Esophagus muscularis mucosa (tissue), 4 donors: ENCODE measurements around the gene ADPRHL1.
"Not testable (repeated sequence)": the region's sequence is repeated elsewhere in the genome, so short reads cannot be mapped to it uniquely, and the experiment has no call there.

ENCODE experiments used
- EP300 ChIP-seq: sonication (generic); formaldehyde crosslinking; IDR thresholded peaks from one replicate; pipeline ENCODE4 v1.6.1; 2017; ENCODE audit warnings: antibody characterized with exemption
- POLR2AphosphoS5 ChIP-seq, 2 donors: sonication (generic); formaldehyde crosslinking; IDR thresholded peaks; one replicate each; pipeline ENCODE4 v1.6.1; 2017; ENCODE audit warnings: antibody characterized with exemption in 2 of 2
- TF ChIP-seq, protein P1 (sequence below), 3 experiments: fragments of 200-600 bp in 2 of 3; fragments of 450-650 bp in 1 of 3; sonication (generic) in 2 of 3; IDR thresholded peaks; one replicate each; pipeline ENCODE4 v1.5.1; 2017 to 2019; ENCODE audit warnings: antibody characterized with exemption in 3 of 3, mild to moderate bottlenecking in 2 of 3, moderate library complexity in 1 of 3

DNA sequence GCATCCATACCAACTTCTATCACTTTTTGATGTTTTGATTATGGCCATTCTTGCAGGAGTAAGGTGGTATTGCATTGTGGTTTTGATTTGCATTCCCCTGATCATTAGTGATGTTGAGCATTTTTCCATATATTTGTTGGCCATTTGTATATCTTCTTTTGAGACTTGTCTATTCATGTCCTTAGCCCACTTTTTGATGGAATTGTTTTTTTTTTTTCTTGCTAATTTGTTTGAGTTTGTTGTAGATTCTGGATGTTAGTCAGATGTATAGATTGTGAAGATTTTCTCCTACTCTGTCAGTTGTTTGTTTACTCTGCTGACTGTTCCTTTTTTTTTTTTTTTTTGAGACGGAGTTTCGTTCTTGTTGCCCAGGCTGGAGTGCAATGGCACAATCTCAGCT is 70.7 kb downstream of the ADPRHL1 start:
- TF ChIP-seq EP300; POLR2AphosphoS5 (IDR thresholded peaks at IDR 0.05): not testable (repeated sequence)
- TF ChIP-seq, protein P1, sequence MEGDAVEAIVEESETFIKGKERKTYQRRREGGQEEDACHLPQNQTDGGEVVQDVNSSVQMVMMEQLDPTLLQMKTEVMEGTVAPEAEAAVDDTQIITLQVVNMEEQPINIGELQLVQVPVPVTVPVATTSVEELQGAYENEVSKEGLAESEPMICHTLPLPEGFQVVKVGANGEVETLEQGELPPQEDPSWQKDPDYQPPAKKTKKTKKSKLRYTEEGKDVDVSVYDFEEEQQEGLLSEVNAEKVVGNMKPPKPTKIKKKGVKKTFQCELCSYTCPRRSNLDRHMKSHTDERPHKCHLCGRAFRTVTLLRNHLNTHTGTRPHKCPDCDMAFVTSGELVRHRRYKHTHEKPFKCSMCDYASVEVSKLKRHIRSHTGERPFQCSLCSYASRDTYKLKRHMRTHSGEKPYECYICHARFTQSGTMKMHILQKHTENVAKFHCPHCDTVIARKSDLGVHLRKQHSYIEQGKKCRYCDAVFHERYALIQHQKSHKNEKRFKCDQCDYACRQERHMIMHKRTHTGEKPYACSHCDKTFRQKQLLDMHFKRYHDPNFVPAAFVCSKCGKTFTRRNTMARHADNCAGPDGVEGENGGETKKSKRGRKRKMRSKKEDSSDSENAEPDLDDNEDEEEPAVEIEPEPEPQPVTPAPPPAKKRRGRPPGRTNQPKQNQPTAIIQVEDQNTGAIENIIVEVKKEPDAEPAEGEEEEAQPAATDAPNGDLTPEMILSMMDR (IDR thresholded peaks at IDR 0.05) = not testable (repeated sequence)
